Myocyte (in vitro differentiated cells): Measurements from ENCODE around the gene FAM110A. TPM values are rescaled to one million over a fixed set of nuclear protein-coding genes. Genes with fewer than 3 reads are reported as not detected.
"Not testable (repeated sequence)": the region's sequence is repeated elsewhere in the genome, so short reads cannot be mapped to it uniquely, and the experiment has no call there.

ENCODE experiments used
- DNase-seq: peaks from one replicate; pipeline ENCODE4 v3.0.0-alpha.2; 2012; ENCODE audit warnings: low read depth
- total RNA-seq: library from RNA; depleted of rRNA; stranded (reverse); fragments of >200 nt; gene quantifications from 2 replicates; pipeline ENCODE4 v1.2.3, GENCODE V29; 2014

Gene FAM110A
- total RNA-seq, 1 donor from 2014 or later: 0.29 TPM

DNA sequence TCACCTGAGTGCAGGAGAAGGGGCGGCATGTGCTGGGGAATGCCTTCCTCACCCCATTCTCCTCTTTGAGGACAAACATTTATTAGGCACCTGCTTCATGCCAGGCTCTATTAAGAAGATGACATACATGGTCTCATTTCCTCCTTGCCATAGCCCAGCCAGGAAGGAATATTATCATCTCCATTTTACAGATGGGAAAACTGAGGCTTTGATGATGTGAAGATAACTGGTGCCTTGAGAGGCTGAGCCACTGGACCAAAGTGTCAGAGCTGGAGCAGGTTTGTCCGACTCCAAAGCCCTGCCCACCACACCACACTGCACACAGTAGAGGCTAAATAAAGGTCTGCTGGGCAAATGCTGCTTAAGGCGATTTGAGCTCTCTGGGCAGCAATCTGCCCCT lies 37.2 kb downstream of the FAM110A start:
- DNase-seq: no peak

DNA sequence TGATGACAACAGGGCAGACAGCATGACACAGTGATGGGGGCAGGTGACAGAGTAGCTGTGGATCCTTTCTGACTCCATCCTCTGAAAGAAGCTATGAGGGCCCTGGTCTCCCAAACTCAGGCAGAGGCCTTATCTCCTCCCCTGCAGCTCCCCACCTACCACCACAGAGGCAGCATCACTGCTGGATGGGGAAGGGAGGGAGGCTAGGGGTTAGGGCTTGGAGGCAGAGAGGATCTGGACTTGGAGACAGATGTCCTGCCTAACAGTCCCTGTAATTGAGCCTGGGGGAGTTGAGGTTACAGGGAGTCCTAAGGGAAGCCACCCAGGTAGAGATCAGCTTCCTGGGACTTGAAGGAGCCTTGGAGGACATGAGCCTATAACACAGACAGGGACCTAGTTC lies 37.9 kb downstream of the FAM110A start:
- no peak for DNase-seq

- DNase-seq: no peak
These were observed 38.4 kb downstream of the FAM110A start for GRCh38 chr20:871948-872347.

DNA sequence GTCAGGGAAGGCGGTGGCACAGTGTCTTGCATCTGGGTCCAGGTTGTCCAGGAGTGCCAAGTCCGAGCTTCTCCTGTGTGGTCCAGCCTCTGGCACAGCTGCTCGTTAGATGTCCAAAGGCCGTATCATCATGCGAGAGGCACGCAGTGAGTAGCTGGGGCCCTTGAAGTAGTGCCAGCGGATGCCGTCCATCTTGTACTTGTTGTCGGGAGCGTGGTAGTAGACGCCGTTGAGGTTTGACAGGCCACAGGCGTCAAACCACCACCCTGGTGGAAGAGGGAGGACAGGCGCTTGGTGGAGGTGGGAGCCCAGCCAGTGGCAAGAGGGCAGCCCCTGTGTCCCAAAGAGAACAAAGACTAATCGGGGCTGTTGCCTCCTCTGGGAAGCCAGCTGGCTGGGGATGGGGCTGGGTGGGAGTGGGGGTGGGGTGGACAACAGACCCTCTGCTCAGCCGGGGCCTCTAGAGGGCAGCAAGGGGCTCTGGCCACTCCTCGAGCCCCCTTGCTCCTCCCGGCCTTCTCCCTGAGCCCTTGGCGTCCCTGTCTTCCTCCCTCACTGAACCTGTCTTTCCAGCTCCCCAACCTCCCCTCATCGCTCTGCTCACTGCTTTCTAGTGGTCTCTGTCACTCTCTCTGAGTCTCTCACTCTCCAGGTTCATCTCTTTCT lies 39.5 kb downstream of the FAM110A start:
- DNase-seq: no peak

DNA sequence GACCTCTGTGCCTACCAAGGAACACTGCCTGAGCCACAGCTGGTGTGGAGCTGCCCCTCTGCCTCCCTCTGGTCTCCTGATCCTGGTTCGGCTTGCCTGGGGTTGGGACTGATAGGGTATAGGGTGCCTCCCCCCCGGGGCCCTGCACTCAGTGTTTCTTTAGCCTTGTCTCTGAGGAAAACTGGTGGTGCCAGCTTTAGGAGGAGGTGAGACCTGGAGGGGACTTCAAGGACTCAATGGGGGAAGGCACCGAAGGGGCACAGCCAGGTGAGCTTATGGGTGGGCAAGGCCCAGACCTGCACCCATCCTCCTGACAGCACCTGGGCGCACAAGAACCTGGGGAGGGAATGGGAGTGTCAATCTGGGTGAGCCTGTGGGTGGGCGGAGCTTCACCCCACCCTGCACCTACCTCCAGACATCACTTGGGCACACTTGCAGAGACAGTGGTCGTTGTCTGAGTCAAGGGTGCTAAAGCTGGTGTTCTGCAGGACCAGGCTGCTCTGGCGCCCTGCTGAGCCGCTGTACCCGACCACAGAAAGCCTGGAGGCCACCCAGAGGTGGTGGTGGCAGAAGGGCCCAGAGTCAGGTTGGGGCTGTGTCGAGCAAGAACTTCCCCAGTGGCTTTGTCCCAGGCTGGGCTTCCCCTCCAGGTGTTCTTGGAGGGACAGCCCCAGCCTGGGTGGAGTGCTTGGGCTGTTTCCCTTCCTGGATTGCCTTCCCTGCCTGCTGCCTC lies 40.5 kb downstream of the FAM110A start:
- no peak for DNase-seq

GRCh38 chr20:875115-875514 lies 41.6 kb downstream of the FAM110A start:
- DNase-seq: no peak

DNA sequence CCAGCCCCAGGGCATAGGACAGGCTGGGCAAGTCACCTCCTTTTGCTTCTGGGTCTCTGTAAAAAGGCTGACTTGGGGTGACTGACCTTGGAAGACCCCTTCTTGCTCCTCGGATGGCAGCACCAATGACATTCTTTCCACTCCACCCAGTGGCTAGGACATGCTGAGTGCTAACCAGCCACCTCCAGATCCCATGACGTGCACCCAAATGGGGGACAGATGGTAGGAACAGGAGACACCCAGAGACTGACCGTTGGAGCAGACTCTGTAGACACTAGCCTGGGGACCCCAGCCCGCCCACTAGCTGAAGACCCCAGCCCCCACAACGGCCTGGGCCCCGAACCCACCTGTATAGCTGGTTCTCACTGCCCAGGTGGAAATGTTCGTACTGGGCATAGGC lies 44.3 kb downstream of the FAM110A start:
- DNase-seq: no peak

GRCh38 chr20:878511-879307 lies 45.2 kb downstream of the FAM110A start:
- peak; percentile 60 for DNase-seq

- no peak for DNase-seq
These were observed 46.1 kb downstream of the FAM110A start for GRCh38 chr20:879626-880025.

GRCh38 chr20:881051-881782 lies 47.7 kb downstream of the FAM110A start:
- no peak for DNase-seq

DNA sequence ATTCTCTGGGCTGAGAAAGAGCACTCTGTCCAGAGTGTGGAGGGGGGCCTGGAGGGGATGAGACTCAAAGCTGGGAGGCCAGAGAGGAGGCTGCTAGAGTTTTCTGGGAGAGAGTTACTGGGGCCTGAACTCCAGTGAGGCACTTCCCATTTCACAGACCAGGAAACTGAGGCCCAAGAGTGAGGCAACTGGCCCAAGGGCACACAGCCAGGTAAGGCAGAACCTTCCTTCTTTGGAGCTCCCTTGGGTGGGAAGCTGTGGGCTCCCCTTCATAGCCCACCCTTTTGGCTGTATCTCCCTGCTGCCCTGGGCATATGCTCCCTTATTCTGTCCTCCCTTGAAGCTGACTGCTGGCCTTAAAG lies 48.2 kb downstream of the FAM110A start:
- no peak for DNase-seq

- peak; percentile 18 for DNase-seq
These were observed 51.8 kb downstream of the FAM110A start for GRCh38 chr20:884983-885952.

GRCh38 chr20:887137-887536 lies 53.6 kb downstream of the FAM110A start:
- no peak for DNase-seq

DNA sequence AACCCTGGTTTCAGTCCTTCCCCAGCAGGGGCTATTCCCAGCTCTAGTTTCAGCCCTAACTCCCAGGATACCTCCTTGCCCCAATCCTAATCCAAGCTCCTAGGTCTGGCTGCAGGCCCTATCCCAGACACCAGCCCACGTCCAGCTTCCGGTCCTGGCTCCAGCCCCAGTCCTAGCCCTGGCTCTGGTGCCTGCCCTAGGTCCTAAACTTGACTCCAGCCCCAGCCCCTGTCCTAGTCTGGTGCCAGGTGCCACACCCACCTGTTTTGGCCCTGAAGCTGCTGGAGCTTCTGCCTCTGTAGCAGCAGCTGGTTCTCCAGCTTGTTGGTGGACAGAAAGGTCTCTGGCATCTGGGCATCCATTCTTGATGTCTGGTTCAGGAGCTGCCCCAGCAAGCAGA lies 54.5 kb downstream of the FAM110A start:
- no peak for DNase-seq

GRCh38 chr20:889106-889505 lies 55.6 kb downstream of the FAM110A start:
- no peak for DNase-seq

GRCh38 chr20:889932-890463 lies 56.5 kb downstream of the FAM110A start:
- DNase-seq: no peak

DNA sequence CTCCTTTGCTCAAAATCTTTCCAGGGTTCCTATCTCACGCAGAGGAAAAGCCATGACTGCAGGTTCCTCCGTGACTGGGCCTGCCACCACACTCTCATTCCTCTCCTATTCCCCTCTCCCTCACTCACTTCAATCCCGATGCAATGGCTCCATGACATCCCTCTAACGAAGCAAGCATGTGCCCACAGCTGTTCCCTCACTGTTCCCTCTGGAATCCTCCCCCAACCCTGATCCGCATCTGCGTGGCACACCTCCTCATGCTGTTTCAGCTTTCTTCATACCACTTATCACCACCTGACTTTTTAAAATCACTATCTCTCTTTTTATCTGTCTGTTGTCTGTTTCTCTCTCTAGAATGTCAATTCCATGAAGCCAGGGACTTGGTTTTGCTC lies 57.1 kb downstream of the FAM110A start:
- no peak for DNase-seq

DNA sequence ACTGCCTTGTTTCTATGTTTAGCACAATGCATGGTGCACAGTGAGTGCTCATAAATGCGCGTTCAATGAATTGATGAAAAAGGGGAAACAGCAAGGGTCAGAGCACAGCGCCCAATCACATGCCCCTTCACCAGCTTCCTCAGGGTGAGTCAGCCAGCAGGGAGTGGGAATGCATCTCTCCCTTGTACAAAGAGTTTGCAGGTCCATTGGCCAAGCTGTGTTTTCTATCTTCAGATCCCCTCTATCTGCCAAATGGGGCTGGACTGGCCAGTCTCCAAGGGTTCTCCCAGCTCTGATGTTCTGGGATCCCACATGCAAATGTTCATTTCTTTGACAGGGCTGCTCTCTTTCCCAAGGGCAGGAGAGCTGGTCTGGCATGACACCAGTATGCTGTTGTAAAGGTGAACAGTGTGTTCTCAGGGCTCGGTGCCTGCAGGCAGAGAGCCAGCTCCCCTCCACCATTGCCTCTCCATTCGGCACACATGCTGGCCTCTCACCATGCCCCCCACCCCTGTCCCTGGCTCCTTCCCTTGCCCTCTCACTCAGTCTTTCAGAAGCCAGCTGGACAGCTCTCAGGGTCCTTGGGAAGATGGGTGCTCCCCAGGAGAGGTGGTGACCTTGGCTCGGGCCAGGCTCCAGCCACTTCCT lies 57.7 kb downstream of the FAM110A start:
- no peak for DNase-seq

GRCh38 chr20:891706-892080 lies 58.2 kb downstream of the FAM110A start:
- DNase-seq: no peak

DNA sequence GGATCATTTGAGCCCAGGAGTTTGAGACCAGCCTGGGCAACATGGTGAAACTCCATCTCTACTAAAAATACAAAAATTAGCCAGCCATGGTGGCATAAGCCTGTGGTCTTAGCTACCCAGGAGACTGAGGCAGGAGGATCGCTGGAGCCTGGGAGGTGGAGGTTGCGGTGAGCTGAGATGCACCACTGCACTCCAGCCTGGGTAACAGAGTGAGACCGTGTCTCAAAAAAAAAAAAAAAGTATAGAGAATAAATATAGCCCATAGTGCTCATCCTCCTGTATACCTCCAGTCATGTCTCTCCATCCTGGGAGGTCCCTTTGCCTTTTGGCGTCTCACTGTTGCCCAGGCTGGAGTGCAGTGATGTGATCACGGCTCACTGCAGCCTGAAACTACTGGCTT lies 58.9 kb downstream of the FAM110A start:
- not testable (repeated sequence) for DNase-seq
